NCI-H1694 treated with DMSO at 0.1 percent for 48 hours (cell line): ENCODE results near the gene ARCN1.

Source experiments
- DNase-seq: peaks from one replicate; lab custom pipeline; 2025; lab: John Stamatoyannopoulos, UW

Gene ARCN1

DNA sequence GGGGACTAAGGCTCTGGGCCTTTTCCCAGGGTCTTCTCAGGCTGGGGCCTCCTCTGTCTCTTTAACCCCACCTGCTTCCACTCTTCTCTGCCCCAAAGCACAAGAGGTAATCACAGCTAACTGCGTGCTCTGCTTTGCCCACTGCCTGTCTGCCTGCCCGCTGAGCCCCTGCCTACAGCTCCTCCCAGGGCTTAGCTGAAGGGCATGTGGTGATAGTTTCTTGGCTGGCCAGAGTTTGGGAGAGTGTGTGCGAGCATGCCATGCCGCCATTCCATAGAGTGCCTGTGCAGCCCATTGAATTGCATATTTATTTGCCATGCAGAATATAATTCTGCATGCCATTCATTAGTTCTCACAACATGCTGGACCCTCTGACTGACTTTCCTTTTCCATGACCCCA, 67.7 kb downstream of the ARCN1 start:
- DNase-seq = no peak

GRCh38 chr11:118640332-118641154, 68.3 kb downstream of the ARCN1 start:
- no peak for DNase-seq

- DNase-seq = no peak
Observed at GRCh38 chr11:118641397-118642019, 69.3 kb downstream of the ARCN1 start.

- peak; percentile 38 for DNase-seq
Observed at GRCh38 chr11:118643142-118643994, 71.2 kb downstream of the ARCN1 start.

- no peak for DNase-seq
Observed at GRCh38 chr11:118643995-118644345, 71.8 kb downstream of the ARCN1 start.

DNA sequence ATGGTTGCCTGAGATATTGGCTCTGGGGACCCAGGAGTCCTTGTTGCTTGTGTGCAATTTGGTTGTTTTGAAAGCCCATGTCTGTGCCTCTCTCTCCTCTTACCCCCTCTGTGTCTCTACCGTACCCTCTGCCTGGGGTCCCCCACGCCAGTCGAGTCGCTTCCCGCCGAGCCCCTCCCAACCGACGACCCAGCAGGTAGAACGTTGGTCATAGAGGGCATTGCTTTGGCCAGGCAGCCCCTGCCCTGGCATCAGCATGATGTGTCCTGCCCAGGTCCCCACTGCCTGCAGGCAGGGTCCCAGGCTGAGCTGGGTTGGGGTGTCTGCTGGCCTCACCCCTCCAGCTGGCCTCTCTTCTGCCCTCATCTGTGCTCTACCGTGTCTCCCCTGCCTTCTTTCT, 72.3 kb downstream of the ARCN1 start:
- no peak for DNase-seq

DNA sequence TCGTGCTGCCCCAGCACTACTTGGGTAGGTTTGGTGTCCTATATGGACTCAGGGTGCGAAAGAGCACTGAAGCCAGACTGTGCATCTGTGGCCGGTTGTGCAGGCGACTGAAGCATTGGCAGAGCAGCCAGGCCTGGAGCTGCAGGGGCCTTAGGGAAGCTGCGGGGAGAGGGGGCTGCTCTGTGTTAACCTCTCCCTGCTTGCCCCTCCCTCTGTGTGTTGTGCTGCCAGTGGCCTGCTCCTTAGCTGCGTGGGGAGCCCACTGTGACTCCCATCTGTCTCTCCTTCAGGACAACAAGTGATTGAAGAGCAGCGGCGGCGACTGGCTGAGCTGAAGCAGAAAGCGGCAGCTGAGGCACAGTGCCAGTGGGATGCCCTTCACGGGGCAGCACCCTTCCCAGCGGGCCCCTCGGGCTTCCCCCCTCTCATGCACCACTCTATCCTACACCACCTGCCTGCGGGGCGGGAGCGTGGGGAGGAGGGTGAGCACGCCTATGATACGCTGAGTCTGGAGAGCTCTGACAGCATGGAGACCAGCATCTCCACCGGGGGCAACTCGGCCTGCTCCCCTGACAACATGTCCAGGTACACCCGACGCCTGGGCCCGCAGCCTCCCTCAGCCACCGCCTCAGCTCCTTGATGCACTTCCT, 73.0 kb downstream of the ARCN1 start:
- DNase-seq = no peak

DNA sequence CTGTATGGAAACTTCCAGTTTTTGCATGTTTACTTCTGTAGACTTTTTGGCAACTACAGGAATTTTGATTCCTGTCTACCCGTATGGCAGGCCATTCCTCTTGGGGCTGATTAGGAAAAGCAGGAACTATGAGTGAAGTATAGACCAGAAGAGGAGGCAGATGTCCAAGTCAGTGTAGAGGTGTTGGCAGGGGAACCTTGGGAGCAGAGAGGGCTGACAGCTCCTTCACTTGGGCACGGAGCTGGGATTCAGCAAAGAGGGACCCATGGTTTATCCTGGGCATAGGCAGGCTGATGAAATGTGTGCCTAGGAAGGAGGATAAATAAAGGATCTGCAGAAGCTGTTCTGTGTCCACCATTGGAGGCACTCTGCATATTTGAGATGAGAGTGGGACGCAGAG, 74.2 kb downstream of the ARCN1 start:
- DNase-seq = no peak

- no peak for DNase-seq
Observed at GRCh38 chr11:118648291-118648690, 76.1 kb downstream of the ARCN1 start.

DNA sequence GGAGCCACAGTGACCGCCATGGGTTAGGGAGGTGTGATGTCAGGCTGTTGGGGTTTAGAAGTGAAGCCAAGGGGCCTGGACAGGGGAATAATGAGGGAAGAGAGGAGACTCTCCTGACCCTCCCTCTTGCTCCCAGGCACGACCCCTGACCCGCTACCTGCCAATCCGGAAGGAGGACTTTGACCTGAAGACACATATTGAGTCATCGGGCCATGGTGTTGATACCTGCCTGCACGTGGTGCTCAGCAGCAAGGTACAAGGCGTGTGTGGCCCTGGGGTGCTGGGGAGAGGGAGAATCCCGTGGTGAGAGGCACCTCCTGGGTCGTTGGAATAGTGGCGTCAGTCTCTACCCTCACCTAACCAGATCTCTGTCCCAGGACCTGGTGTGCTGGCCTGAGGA, 77.7 kb downstream of the ARCN1 start:
- no peak for DNase-seq

GRCh38 chr11:118650366-118650765, 78.2 kb downstream of the ARCN1 start:
- DNase-seq = no peak

DNA sequence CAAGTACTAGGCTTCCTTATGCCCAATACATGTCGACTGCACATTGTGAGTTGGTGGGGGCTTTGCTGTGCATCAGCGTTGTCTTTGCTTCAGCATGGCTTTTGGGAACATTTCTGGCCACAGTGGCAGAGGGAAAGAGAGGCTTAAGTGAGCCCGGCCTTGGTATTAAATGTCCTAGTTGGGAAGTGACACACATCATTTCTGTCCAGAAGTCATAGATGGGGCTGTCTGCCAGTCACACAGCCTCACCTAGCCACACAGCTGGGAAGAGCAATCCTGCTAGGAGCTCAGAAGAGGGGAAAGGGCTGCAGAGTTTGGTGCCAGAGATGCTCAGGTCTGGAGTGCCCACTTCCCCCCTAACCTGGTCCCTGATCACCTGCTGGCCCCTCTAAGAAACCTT, 79.6 kb downstream of the ARCN1 start:
- DNase-seq = no peak
